Astrocyte of the cerebellum (primary cell): ENCODE data around the gene UBE2QL1.

Experiments used
- DNase-seq: peaks from one replicate; pipeline ENCODE4 v3.0.0-alpha.2; 2011; ENCODE audit warnings: low read depth
- H3K4me3 ChIP-seq: 2 replicates; pipeline ENCODE4 v1.5.1; 2011; ENCODE audit warnings: mild to moderate bottlenecking, low read depth, low read length, moderate library complexity
- in situ Hi-C: cut with HindIII; loops from 2 replicates; pipeline ENCODE4 v1.10.0; 2017; ENCODE audit warnings: low sequenced_read_pairs
- TF ChIP-seq, protein P1 (sequence below): IDR thresholded peaks from 2 replicates; pipeline ENCODE4 v1.5.1; 2012; ENCODE audit warnings: low read length, low read depth, moderate library complexity, mild to moderate bottlenecking; ENCODE audit errors: missing control alignments

The UBE2QL1 gene

DNA sequence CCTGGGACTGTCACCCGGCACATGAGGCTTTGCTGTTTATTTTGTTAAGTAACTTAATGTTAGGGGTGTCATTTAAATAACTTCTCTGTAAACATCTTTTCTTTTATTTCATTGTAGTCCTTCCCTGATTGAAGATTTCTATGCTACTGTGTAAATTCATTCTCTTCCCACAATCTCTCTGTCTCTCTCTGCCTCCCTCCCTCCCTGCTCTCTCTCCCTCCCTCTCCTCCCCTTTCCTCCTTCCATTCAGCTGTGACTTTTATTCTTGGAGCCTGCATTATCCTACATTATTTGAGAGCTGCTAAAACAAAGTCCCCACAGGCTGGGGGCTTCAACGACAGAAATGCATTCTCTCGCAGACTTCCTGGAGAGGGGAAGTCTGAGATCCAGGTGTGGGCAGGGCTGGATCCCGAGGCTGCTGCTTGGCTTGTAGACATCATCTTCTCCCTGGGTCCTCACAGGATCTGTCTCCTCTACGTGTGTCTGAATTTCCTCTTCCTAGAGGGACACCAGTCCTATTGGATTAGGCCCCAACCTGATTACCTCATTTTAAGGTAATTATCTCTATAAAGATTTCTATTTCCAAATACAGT, 18.4 kb downstream of the UBE2QL1 start:
- TF ChIP-seq, protein P1, sequence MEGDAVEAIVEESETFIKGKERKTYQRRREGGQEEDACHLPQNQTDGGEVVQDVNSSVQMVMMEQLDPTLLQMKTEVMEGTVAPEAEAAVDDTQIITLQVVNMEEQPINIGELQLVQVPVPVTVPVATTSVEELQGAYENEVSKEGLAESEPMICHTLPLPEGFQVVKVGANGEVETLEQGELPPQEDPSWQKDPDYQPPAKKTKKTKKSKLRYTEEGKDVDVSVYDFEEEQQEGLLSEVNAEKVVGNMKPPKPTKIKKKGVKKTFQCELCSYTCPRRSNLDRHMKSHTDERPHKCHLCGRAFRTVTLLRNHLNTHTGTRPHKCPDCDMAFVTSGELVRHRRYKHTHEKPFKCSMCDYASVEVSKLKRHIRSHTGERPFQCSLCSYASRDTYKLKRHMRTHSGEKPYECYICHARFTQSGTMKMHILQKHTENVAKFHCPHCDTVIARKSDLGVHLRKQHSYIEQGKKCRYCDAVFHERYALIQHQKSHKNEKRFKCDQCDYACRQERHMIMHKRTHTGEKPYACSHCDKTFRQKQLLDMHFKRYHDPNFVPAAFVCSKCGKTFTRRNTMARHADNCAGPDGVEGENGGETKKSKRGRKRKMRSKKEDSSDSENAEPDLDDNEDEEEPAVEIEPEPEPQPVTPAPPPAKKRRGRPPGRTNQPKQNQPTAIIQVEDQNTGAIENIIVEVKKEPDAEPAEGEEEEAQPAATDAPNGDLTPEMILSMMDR: no peak
- DNase-seq: no peak

DNA sequence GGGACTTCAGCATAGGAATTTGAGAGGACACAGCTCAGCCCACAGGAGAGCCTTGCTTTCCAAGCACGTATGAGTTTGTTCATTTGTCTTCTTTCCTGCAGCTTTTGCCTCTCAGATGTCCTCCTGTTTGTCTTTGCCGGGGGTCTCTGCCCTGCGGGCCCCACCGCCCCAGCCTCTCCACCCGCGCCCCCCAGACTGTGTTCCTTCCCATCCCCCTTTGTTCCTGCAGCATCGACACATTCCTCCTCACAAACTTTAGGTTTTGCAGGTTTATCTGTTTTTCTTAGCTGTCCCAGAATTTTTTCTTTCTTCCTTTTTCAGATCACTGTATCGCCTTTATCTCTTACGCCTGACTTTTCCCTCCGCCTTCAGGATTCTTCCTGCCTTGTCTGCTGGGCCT, 18.9 kb downstream of the UBE2QL1 start:
- TF ChIP-seq, protein P1: no peak
- in situ Hi-C loops: no loop called here
- no peak for DNase-seq
- H3K4me3 ChIP-seq: no peak overlapping the region

More for the DNA sequence above, 18.4 kb downstream of the UBE2QL1 start:
- H3K4me3 ChIP-seq: no peak overlapping the region
- in situ Hi-C loops: no loop called here

DNA sequence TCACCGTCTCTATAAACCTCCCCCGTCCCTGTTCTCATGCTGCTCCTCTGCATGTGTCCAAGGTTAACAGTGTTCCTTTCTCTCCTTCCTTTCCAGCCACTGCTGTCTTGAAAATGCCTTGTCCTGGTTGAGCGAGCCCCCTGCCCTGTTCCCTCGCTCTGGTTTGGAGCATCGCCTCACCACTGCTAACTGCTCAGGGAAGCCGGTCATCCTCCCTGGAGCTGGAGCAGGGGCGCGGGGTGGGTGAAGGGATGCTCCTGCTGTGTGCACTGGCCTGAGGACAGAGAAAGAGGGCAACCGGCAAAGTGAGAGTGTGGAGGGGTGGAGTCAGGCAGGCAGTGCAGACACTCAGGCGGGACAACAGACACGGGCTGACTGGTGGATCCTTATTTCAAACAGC, 19.4 kb downstream of the UBE2QL1 start:
- in situ Hi-C loops: no loop called here
- TF ChIP-seq, protein P1: no peak
- H3K4me3 ChIP-seq: no peak overlapping the region
- no peak for DNase-seq

DNA sequence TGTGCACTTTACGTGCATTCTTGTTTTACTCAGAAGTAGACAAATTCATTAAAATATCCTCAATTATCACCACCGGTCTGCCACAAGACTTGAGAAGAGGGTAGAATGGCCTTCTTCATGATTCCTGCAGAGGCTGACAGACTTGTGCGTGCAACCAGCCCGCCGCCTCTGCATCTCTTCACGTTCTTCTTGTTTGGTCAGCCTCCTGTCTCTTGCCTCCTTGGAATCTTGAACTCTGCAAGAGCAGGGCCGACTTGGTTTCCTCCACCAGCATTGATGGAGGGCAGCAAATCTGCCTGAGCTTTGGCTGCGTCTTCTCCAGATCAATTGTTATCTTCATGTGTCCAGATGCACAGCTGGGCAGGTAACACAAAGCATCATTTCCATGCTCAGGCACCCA, 20.2 kb downstream of the UBE2QL1 start:
- in situ Hi-C loops: no loop called here
- no peak for DNase-seq
- H3K4me3 ChIP-seq: no peak overlapping the region
- TF ChIP-seq, protein P1: no peak

DNA sequence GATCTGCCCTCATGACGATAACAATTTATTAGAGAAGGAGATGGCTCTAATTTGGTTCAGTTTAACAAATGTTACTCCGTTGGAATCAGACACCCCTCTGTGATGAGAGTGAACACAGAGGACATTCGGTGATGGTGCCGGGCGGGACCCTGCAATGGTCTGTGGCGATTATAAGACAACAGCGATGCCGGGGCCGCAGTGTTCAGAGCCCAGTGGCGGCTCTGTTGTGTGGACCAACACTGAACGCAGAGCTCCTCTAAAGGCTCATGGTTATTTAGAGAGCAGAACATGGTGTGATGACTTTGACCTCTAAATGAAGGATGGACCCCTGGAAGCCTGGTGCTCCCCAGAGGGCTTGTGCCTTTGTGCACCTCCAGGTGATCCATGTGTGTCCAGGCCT, 21.2 kb downstream of the UBE2QL1 start:
- in situ Hi-C loops: no loop called here
- H3K4me3 ChIP-seq: no peak overlapping the region
- DNase-seq: no peak
- TF ChIP-seq, protein P1: no peak

DNA sequence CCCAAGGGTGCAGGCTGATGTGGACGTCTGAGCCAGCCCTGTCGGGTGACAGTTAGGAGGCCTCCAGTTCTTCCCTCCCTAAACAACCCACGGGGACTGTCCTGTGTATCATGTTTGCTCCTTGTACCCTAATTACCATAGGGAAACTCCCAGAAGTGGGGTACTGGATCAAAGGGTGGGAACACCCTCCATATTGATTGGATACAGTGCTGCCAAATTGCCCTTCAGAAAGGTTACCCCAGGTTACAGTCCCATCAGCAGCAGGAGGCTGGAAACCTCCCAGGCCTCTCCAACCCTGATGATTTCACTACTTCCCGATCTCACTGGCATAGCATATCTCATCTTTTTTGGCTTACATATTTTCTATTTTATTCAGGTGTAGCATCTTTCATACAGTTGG, 22.0 kb downstream of the UBE2QL1 start:
- no peak overlapping the region for H3K4me3 ChIP-seq
- in situ Hi-C loops: no loop called here
- TF ChIP-seq, protein P1: no peak
- DNase-seq: no peak
